ENCODE results near the gene BRCA1.

- TF ChIP-seq REST (IDR thresholded peaks at IDR 0.05; ENCODE audit: low read depth): no peak
- TF ChIP-seq CTCF (IDR thresholded peaks at IDR 0.05 in 2 of 3, conservative IDR thresholded peaks at IDR 0.05 in 1 of 3; ENCODE audit: borderline replicate concordance in 1 of 3, insufficient read depth in 1 of 3, low read depth in 2 of 3, low read length in 2 of 3): no peak
- no peak for TF ChIP-seq SP1 (IDR thresholded peaks at IDR 0.05; ENCODE audit: low read depth)
- no peak for TF ChIP-seq POLR2A (IDR thresholded peaks at IDR 0.05; ENCODE audit: borderline replicate concordance, extremely low read depth, insufficient read depth, insufficient read length)
- TF ChIP-seq MAX (IDR thresholded peaks at IDR 0.05): no peak
- TF ChIP-seq EZH2 (IDR thresholded peaks at IDR 0.05): no peak
- TF ChIP-seq POLR2AphosphoS5 (IDR thresholded peaks at IDR 0.05; ENCODE audit: low read depth, low read length): no peak
- TF ChIP-seq RAD21 (IDR thresholded peaks at IDR 0.05; ENCODE audit: low read depth): no peak
- no peak for TF ChIP-seq YY1 (IDR thresholded peaks at IDR 0.05; ENCODE audit: extremely low read depth, insufficient replicate concordance, low read depth, low read length)
- no peak for TF ChIP-seq EZH2phosphoT487 (IDR thresholded peaks at IDR 0.05; ENCODE audit: borderline replicate concordance)
- no peak for TF ChIP-seq ELF1 (IDR thresholded peaks at IDR 0.05; ENCODE audit: borderline replicate concordance, low read depth)
Measured at GRCh38 chr17:43129671-43130010, 4.5 kb upstream of the BRCA1 start.
